Mesendoderm (in vitro differentiated cells): Measurements from ENCODE around the gene KRT82.

ENCODE experiments used
- DNase-seq: peaks from one replicate; pipeline ENCODE4 v3.0.0; 2013
- H2AK5ac ChIP-seq: 2 replicates; pipeline ENCODE4 v1.6.1; 2013; ENCODE audit warnings: low read length, inconsistent platforms
- H2BK120ac ChIP-seq: 2 replicates; pipeline ENCODE4 v1.6.1; 2013; ENCODE audit warnings: low read depth, mild to moderate bottlenecking, low read length, moderate library complexity, mixed read lengths
- H2BK15ac ChIP-seq: replicated peaks from 2 replicates; pipeline ENCODE4 v1.6.1; 2013; ENCODE audit warnings: low read depth, mild to moderate bottlenecking, moderate library complexity
- H2BK5ac ChIP-seq: 2 replicates; pipeline ENCODE4 v1.6.1; 2013; ENCODE audit warnings: low read length, inconsistent platforms
- H3K18ac ChIP-seq: 2 replicates; pipeline ENCODE4 v1.6.1; 2013; ENCODE audit warnings: mild to moderate bottlenecking, low read length, mixed read lengths
- H3K23ac ChIP-seq: one replicate; pipeline ENCODE4 v1.6.1; 2013; ENCODE audit warnings: low read length
- H3K27ac ChIP-seq: 2 replicates; pipeline ENCODE4 v1.5.1; 2013; ENCODE audit warnings: low read depth, mild to moderate bottlenecking, inconsistent platforms, low read length, moderate library complexity
- H3K27me3 ChIP-seq: 2 replicates; pipeline ENCODE4 v1.6.1; 2013; ENCODE audit warnings: low read length, control low read depth, mild to moderate bottlenecking, inconsistent platforms; ENCODE audit not compliant: insufficient read depth, poor library complexity
- H3K36me3 ChIP-seq: 2 replicates; pipeline ENCODE4 v1.6.1; 2013; ENCODE audit warnings: low read length, inconsistent platforms; ENCODE audit not compliant: control insufficient read depth, insufficient read depth
- H3K4ac ChIP-seq: one replicate; pipeline ENCODE4 v1.6.1; 2013; ENCODE audit warnings: low read depth, mild to moderate bottlenecking, low read length, moderate library complexity
- H3K4me1 ChIP-seq: 2 replicates; pipeline ENCODE4 v1.6.1; 2013; ENCODE audit warnings: low read depth, low read length, inconsistent platforms; ENCODE audit not compliant: control insufficient read depth
- H3K4me2 ChIP-seq: 2 replicates; pipeline ENCODE4 v1.6.1; 2013; ENCODE audit warnings: low read length
- H3K4me3 ChIP-seq: 2 replicates; pipeline ENCODE4 v1.5.1; 2013; ENCODE audit warnings: mild to moderate bottlenecking, low read length
- H3K56ac ChIP-seq: one replicate; pipeline ENCODE4 v1.6.1; 2013; ENCODE audit warnings: low read length
- H3K79me1 ChIP-seq: 2 replicates; pipeline ENCODE4 v1.6.1; 2013; ENCODE audit warnings: low read length, inconsistent platforms
- H3K79me2 ChIP-seq: 2 replicates; pipeline ENCODE4 v1.6.1; 2013; ENCODE audit warnings: mild to moderate bottlenecking, low read length; ENCODE audit not compliant: control insufficient read depth, insufficient read depth
- H3K9ac ChIP-seq: 2 replicates; pipeline ENCODE4 v1.6.1; 2013; ENCODE audit warnings: low read length, inconsistent platforms
- H4K5ac ChIP-seq: one replicate; pipeline ENCODE4 v1.6.1; 2013; ENCODE audit warnings: low read length
- H4K8ac ChIP-seq: one replicate; pipeline ENCODE4 v1.6.1; 2013; ENCODE audit warnings: low read depth, mild to moderate bottlenecking, control low read depth, low read length, moderate library complexity
- WGBS: extraction: QIAGEN DNeasy Blood & Tissue Kit; methylation state at CpG from one replicate; pipeline ENCODE4 v1.1.7; 2013; ENCODE audit warnings: low lambda C conversion rate, missing lambda C conversion rate; ENCODE audit not compliant: insufficient coverage; ENCODE audit errors: extremely low coverage; 5-methylcytosine and 5-hydroxymethylcytosine counted together

KRT82 gene

DNA sequence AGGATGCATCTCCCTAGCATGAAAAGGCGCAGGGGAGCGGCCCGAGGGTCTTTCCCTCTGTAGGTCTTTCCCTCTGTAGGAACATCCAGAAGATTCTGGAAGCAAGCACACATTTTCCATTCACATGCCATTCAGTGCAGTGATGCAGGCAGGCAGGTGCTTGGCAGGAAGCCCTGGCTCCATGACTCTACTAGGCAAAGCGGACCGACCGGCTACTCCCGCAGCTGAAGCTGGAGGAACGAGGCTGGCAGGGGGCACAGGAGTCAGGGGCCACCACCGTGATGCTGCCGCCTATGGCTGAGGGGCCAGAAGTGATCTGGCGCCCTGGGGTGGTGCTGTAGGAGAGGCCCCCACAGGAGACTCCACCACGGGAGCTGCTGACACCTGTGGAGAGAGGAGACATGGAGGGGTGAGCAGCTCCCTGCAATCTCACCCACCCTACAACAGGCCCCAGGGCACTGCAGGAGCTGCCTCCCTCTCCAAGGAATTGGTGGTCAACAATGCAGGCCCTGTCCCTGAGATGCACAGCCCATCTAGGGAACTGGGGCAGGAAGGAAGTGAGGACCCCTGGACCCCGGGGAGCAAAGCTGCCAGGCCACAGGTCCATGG lies 45.4 kb downstream of the KRT82 start:
- no peaks in the 10 kb centered on the region for H3K79me2 ChIP-seq
- no peak overlapping the region for H3K23ac ChIP-seq
- no peaks in the 10 kb centered on the region for H3K36me3 ChIP-seq
- H3K18ac ChIP-seq = no peak overlapping the region
- no peak overlapping the region for H4K8ac ChIP-seq
- H2BK5ac ChIP-seq = no peak overlapping the region
- no peaks in the 10 kb centered on the region for H3K27me3 ChIP-seq
- no peaks in the 10 kb centered on the region for H3K79me1 ChIP-seq
- H3K4me2 ChIP-seq = no peak overlapping the region
- DNase-seq = no peak
- H4K5ac ChIP-seq = no peak overlapping the region
- H3K4me1 ChIP-seq = no peaks in the 10 kb centered on the region
- no peak overlapping the region for H3K9ac ChIP-seq
- no peak overlapping the region for H3K4me3 ChIP-seq
- H2AK5ac ChIP-seq = no peak overlapping the region
- H3K56ac ChIP-seq = no peak overlapping the region
- no CpG with 5 or more reads among the region's 13 CpGs for WGBS
- no peak overlapping the region for H2BK15ac ChIP-seq
- H3K4ac ChIP-seq = no peak overlapping the region
- H2BK120ac ChIP-seq = no peak overlapping the region
- no peak overlapping the region for H3K27ac ChIP-seq

DNA sequence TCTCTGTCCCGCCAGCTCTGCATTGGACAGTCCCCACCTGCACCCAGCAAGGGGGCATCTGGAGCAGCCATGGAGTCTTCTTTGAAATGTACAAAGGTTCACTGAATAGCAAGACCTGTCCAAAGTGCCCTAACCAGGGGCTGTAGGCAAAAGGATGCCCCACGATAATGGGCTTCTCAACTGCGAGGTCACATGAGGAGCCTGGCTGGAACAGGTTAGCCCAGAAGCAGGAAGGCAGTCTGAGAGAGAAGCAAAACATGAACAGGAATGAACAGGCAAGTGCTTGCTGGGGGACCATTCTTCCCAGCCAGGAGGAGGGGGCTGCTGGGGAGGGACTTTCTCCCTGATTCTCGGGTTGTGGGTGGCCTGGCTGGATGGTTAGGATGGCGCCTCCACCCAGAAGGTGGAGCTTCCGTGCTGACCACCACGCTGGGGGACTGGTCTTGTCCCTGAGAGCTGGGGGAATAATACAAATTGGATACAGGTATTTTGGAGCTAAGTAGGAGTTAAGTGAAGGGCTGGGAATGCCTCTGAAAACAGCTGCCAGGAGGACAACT lies 46.0 kb downstream of the KRT82 start:
- H3K56ac ChIP-seq = no peak overlapping the region
- no peak overlapping the region for H4K5ac ChIP-seq
- H3K4me2 ChIP-seq = no peak overlapping the region
- H3K27ac ChIP-seq = no peak overlapping the region
- H3K27me3 ChIP-seq = no peaks in the 10 kb centered on the region
- no peak overlapping the region for H2BK120ac ChIP-seq
- H3K18ac ChIP-seq = no peak overlapping the region
- H3K4ac ChIP-seq = no peak overlapping the region
- H2AK5ac ChIP-seq = no peak overlapping the region
- H3K36me3 ChIP-seq = no peaks in the 10 kb centered on the region
- H3K9ac ChIP-seq = no peak overlapping the region
- no peaks in the 10 kb centered on the region for H3K4me1 ChIP-seq
- H3K79me1 ChIP-seq = no peaks in the 10 kb centered on the region
- H3K4me3 ChIP-seq = no peak overlapping the region
- H3K23ac ChIP-seq = no peak overlapping the region
- H3K79me2 ChIP-seq = no peaks in the 10 kb centered on the region
- no peak overlapping the region for H2BK15ac ChIP-seq
- no peak overlapping the region for H4K8ac ChIP-seq
- no CpG with 5 or more reads among the region's 7 CpGs for WGBS
- H2BK5ac ChIP-seq = no peak overlapping the region
- no peak for DNase-seq

DNA sequence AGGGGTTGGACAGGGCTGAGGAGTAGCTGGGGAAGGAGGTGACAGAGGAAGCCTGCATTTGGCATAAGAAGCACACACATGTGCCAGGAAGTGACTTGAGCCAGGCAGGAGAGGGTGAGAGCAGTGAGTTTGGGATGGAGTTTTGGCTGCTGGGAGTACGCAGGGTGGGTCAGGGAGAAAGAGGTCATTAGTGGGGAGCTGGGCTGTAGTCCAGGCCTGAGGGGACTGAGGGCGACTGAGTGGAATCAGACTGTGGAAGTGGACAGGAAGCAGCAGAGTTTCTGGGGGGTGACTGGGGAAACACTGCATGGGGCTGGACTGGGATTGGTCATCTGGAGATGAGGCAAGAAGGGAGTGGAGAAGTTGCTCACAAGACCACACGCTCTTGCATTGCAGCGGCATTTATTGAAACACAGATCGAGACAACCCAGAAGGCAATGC lies 46.5 kb downstream of the KRT82 start:
- Histone ChIP-seq H3K27me3 (no peaks in the 10 kb centered on the region), H2AK5ac (no peak overlapping the region), H2BK120ac (no peak overlapping the region), H3K4me1 (no peaks in the 10 kb centered on the region), H3K4me2 (no peak overlapping the region), H3K79me1 (no peaks in the 10 kb centered on the region), H3K27ac (no peak overlapping the region), H3K23ac (no peak overlapping the region), H3K4ac (no peak overlapping the region), H3K36me3 (no peaks in the 10 kb centered on the region), H3K18ac (no peak overlapping the region), H4K5ac (no peak overlapping the region), H3K4me3 (no peak overlapping the region), H2BK5ac (no peak overlapping the region), H4K8ac (no peak overlapping the region), H3K79me2 (no peaks in the 10 kb centered on the region), H3K9ac (no peak overlapping the region), H2BK15ac (no peak overlapping the region), H3K56ac (no peak overlapping the region)
- no CpG with 5 or more reads among the region's 5 CpGs for WGBS
- DNase-seq = no peak

DNA sequence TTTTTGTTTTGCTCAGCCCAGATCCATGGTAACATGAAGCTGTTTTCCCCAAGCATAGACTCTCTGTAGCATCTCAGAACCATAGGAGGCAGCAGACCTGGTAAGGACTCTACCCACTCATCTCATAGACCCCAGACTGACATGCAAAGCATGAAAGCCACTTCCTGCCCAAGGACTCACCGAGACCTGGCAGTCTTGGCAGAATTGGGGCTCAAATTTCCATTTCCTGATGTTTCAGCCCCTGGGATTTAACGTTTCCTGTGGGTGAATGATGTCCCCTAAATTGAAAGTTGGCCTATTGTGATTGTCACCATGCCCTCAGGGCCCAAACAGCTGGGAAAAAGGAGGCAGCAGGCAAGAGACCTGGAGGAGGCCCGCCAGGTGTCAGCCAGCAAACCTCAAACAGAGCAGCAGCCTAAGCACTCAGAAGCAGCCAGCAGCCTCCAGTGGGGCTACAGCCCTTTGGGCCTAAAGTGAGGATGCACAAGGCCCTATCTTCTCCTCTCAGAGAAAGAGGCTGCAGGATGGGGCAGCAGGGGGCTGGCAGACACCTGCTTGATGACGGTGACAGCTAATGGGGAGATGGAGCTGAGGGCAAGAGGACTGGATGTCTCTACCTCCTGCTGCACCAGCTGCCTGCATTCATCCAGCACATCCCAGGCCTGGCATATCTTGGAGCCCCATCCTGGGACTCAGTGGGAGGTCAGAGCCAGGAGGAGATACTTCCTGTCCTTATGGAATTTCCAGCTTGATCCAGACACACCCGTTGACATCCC lies 47.4 kb downstream of the KRT82 start:
- Histone ChIP-seq H3K9ac (no peak overlapping the region), H4K8ac (no peak overlapping the region), H3K4me2 (no peak overlapping the region), H2BK15ac (no peak overlapping the region), H3K27ac (no peak overlapping the region), H3K4me3 (no peak overlapping the region), H2AK5ac (no peak overlapping the region), H3K18ac (no peak overlapping the region), H2BK5ac (no peak overlapping the region), H3K79me1 (no peaks in the 10 kb centered on the region), H3K79me2 (no peaks in the 10 kb centered on the region), H2BK120ac (no peak overlapping the region), H3K27me3 (no peaks in the 10 kb centered on the region), H3K56ac (no peak overlapping the region), H3K4me1 (no peaks in the 10 kb centered on the region), H4K5ac (no peak overlapping the region), H3K36me3 (no peaks in the 10 kb centered on the region), H3K4ac (no peak overlapping the region), H3K23ac (no peak overlapping the region)
- no CpG with 5 or more reads among the region's 5 CpGs for WGBS
- DNase-seq = peak; percentile 35

DNA sequence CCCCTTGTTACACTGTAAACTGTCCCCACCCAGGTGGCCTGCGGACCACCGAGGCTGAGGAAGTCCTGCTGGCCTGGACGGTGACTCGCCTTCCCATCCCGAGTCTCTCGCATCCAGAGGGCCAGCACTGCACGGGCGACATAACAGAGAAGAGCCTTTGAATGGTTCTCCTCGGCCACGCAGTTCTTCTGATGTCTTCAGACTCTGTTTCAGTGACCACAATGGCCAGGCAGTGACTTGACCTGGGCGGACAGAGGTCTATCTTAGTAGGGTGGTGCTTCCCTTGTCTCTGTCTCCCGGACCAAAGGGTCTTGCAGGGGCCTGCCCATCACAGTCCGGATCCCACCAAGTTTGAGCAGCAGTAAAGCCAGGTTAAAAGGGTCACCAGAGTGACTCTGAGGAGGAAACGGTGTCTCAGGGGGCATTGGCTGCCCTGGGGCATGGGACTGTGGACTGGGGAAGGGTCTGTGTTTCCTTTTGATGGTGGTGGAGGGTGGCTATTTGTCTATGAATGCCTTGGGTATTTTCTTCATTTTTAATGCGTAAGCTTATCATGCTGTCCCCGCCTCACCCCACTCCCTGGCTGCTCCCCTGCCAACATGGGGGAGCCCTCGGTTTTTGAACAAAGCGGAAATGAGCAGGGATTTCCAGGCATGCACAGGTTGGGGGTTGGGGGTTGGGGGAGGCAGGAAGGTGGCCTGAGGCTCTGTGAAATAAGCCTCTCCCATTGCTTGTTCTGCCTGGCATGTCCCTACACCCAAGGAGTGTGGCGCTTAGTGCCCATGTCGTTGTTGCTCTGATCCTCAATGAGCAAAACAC lies 49.2 kb downstream of the KRT82 start:
- Histone ChIP-seq H3K27me3 (no peaks in the 10 kb centered on the region), H4K5ac (no peak overlapping the region), H3K18ac (no peak overlapping the region), H4K8ac (no peak overlapping the region), H3K4me1 (no peaks in the 10 kb centered on the region), H3K4ac (no peak overlapping the region), H3K9ac (no peak overlapping the region), H2BK5ac (no peak overlapping the region), H2BK15ac (no peak overlapping the region), H3K27ac (no peak overlapping the region), H2AK5ac (no peak overlapping the region), H3K56ac (no peak overlapping the region), H3K23ac (no peak overlapping the region), H2BK120ac (no peak overlapping the region), H3K4me3 (no peak overlapping the region), H3K4me2 (no peak overlapping the region), H3K79me2 (no peaks in the 10 kb centered on the region), H3K36me3 (no peaks in the 10 kb centered on the region), H3K79me1 (no peaks in the 10 kb centered on the region)
- WGBS = no CpG with 5 or more reads among the region's 20 CpGs
- no peak for DNase-seq
